ENCODE measurements around the gene DGKD. TPM values are rescaled to one million over a fixed set of nuclear protein-coding genes. Genes with fewer than 3 reads are reported as not detected.

The DGKD gene
- total RNA-seq, 1 donor from 2014 or later = 17.7 TPM

- H3K36me3 ChIP-seq (ENCODE audit: insufficient read depth, low read length) = peaks cover 6% of the 10 kb centered on the region
- no peaks in the 10 kb centered on the region for H3K9me3 Mint-ChIP-seq (ENCODE audit: unreplicated experiment)
These were observed 122.6 kb downstream of the DGKD start for GRCh38 chr2:233476651-233477547.

GRCh38 chr2:233477548-233478433 lies 123.5 kb downstream of the DGKD start:
- Mint-ChIP-seq H3K36me3 (ENCODE audit: low read depth, unreplicated experiment) (peaks cover 13% of the 10 kb centered on the region), H3K4me1 (ENCODE audit: low read depth, unreplicated experiment) (no peaks in the 10 kb centered on the region)
- no peak for FAIRE-seq

More at GRCh38 chr2:233476651-233477547, 122.6 kb downstream of the DGKD start:
- no peak overlapping the region for H2AFZ ChIP-seq (ENCODE audit: low read depth, low read length)
- Mint-ChIP-seq H3K36me3 (ENCODE audit: low read depth, unreplicated experiment) (peaks cover 18% of the 10 kb centered on the region), H3K4me3 (ENCODE audit: unreplicated experiment) (no peak overlapping the region), H3K27ac (ENCODE audit: unreplicated experiment) (no peak overlapping the region), H3K27me3 (ENCODE audit: low read depth, unreplicated experiment) (no peaks in the 10 kb centered on the region), H3K4me1 (ENCODE audit: low read depth, unreplicated experiment) (no peaks in the 10 kb centered on the region)
- FAIRE-seq (no peak), DNase-seq (ENCODE audit: low read depth) (no peak)
- H3K27me3 ChIP-seq (ENCODE audit: insufficient read depth, low read length) = no peaks in the 10 kb centered on the region
- H3K4me2 ChIP-seq (ENCODE audit: low read length) = no peak overlapping the region
- TF ChIP-seq CTCF (IDR thresholded peaks at IDR 0.05; ENCODE audit: insufficient read depth, low read depth, low read length) = no peak
- TF ChIP-seq EZH2 (IDR thresholded peaks at IDR 0.05; ENCODE audit: insufficient read depth, low read length) = no peak
- no peaks in the 10 kb centered on the region for H4K20me1 ChIP-seq (ENCODE audit: insufficient read depth, low read length)
- no peaks in the 10 kb centered on the region for H3K79me2 ChIP-seq (ENCODE audit: insufficient read depth, low read length)
- H3K9ac ChIP-seq (ENCODE audit: low read length) = no peak overlapping the region
- peaks cover 4% of the 10 kb centered on the region for H3K4me1 ChIP-seq (ENCODE audit: insufficient read depth, low read length)
- H3K4me3 ChIP-seq (ENCODE audit: insufficient read depth, low read depth, low read length) = no peak overlapping the region
- no peak overlapping the region for H3K27ac ChIP-seq (ENCODE audit: low read depth, low read length)
- no peaks in the 10 kb centered on the region for H3K9me3 ChIP-seq (ENCODE audit: insufficient read depth, low read depth, low read length)

More at GRCh38 chr2:233477548-233478433, 123.5 kb downstream of the DGKD start:
- Histone ChIP-seq H3K27ac (ENCODE audit: low read depth, low read length) (no peak overlapping the region), H3K9ac (ENCODE audit: low read length) (no peak overlapping the region), H4K20me1 (ENCODE audit: insufficient read depth, low read length) (no peaks in the 10 kb centered on the region), H3K4me3 (ENCODE audit: insufficient read depth, low read depth, low read length) (no peak overlapping the region), H3K27me3 (ENCODE audit: insufficient read depth, low read length) (no peaks in the 10 kb centered on the region), H3K36me3 (ENCODE audit: insufficient read depth, low read length) (peaks cover 6% of the 10 kb centered on the region), H2AFZ (ENCODE audit: low read depth, low read length) (no peak overlapping the region), H3K79me2 (ENCODE audit: insufficient read depth, low read length) (no peaks in the 10 kb centered on the region), H3K4me2 (ENCODE audit: low read length) (no peak overlapping the region), H3K9me3 (ENCODE audit: insufficient read depth, low read depth, low read length) (no peaks in the 10 kb centered on the region), H3K4me1 (ENCODE audit: insufficient read depth, low read length) (peaks cover 4% of the 10 kb centered on the region)
- no peaks in the 10 kb centered on the region for H3K27me3 Mint-ChIP-seq (ENCODE audit: low read depth, unreplicated experiment)
- no peaks in the 10 kb centered on the region for H3K9me3 Mint-ChIP-seq (ENCODE audit: unreplicated experiment)
- DNase-seq (ENCODE audit: low read depth) = no peak
- no peak overlapping the region for H3K4me3 Mint-ChIP-seq (ENCODE audit: unreplicated experiment)
- TF ChIP-seq CTCF (IDR thresholded peaks at IDR 0.05; ENCODE audit: insufficient read depth, low read depth, low read length) (no peak), EZH2 (IDR thresholded peaks at IDR 0.05; ENCODE audit: insufficient read depth, low read length) (no peak)
- no peak overlapping the region for H3K27ac Mint-ChIP-seq (ENCODE audit: unreplicated experiment)
